GM19452 (cell line): ENCODE results near the gene UNC5A.

Experiments used
- ATAC-seq: cut with Tn5 transposase; IDR thresholded peaks from one replicate; pipeline ENCODE4 v1.9.1; 2021; ENCODE audit not compliant: unreplicated experiment

UNC5A gene

GRCh38 chr5:176819476-176819875, 9.1 kb downstream of the UNC5A start:
- ATAC-seq: no peak

- no peak for ATAC-seq
Observed at GRCh38 chr5:176820937-176821336, 10.6 kb downstream of the UNC5A start.

GRCh38 chr5:176821441-176821840, 11.1 kb downstream of the UNC5A start:
- ATAC-seq: no peak

GRCh38 chr5:176822041-176822792, 11.9 kb downstream of the UNC5A start:
- ATAC-seq: no peak

GRCh38 chr5:176822793-176823481, 12.6 kb downstream of the UNC5A start:
- no peak for ATAC-seq

- no peak for ATAC-seq
Observed at GRCh38 chr5:176823869-176824412, 13.6 kb downstream of the UNC5A start.

- no peak for ATAC-seq
Observed at GRCh38 chr5:176824604-176825003, 14.2 kb downstream of the UNC5A start.

- no peak for ATAC-seq
Observed at GRCh38 chr5:176825234-176825633, 14.9 kb downstream of the UNC5A start.

- no peak for ATAC-seq
Observed at GRCh38 chr5:176825957-176826356, 15.6 kb downstream of the UNC5A start.

GRCh38 chr5:176827736-176828414, 17.5 kb downstream of the UNC5A start:
- no peak for ATAC-seq

- ATAC-seq: no peak
Observed at GRCh38 chr5:176829320-176829719, 19.0 kb downstream of the UNC5A start.

GRCh38 chr5:176830422-176830994, 20.1 kb downstream of the UNC5A start:
- ATAC-seq: no peak

- ATAC-seq: no peak
Observed at GRCh38 chr5:176830995-176831423, 20.6 kb downstream of the UNC5A start.

GRCh38 chr5:176831425-176831824, 21.1 kb downstream of the UNC5A start:
- ATAC-seq: no peak

GRCh38 chr5:176832162-176832561, 21.8 kb downstream of the UNC5A start:
- ATAC-seq: no peak

GRCh38 chr5:176833286-176833685, 22.9 kb downstream of the UNC5A start:
- no peak for ATAC-seq

GRCh38 chr5:176835918-176836317, 25.6 kb downstream of the UNC5A start:
- no peak for ATAC-seq

GRCh38 chr5:176836811-176837706, 26.7 kb downstream of the UNC5A start:
- ATAC-seq: no peak

GRCh38 chr5:176837707-176838115, 27.4 kb downstream of the UNC5A start:
- no peak for ATAC-seq

GRCh38 chr5:176843673-176844072, 33.3 kb downstream of the UNC5A start:
- no peak for ATAC-seq
